ENCODE results near the gene RGMB.
A peak's percentile ranks its signal among the peaks of the same experiment; 100 is the strongest.
"Not testable (repeated sequence)": the region's sequence is repeated elsewhere in the genome, so short reads cannot be mapped to it uniquely, and the experiment has no call there.

RGMB gene, protein sequence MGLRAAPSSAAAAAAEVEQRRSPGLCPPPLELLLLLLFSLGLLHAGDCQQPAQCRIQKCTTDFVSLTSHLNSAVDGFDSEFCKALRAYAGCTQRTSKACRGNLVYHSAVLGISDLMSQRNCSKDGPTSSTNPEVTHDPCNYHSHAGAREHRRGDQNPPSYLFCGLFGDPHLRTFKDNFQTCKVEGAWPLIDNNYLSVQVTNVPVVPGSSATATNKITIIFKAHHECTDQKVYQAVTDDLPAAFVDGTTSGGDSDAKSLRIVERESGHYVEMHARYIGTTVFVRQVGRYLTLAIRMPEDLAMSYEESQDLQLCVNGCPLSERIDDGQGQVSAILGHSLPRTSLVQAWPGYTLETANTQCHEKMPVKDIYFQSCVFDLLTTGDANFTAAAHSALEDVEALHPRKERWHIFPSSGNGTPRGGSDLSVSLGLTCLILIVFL

DNA sequence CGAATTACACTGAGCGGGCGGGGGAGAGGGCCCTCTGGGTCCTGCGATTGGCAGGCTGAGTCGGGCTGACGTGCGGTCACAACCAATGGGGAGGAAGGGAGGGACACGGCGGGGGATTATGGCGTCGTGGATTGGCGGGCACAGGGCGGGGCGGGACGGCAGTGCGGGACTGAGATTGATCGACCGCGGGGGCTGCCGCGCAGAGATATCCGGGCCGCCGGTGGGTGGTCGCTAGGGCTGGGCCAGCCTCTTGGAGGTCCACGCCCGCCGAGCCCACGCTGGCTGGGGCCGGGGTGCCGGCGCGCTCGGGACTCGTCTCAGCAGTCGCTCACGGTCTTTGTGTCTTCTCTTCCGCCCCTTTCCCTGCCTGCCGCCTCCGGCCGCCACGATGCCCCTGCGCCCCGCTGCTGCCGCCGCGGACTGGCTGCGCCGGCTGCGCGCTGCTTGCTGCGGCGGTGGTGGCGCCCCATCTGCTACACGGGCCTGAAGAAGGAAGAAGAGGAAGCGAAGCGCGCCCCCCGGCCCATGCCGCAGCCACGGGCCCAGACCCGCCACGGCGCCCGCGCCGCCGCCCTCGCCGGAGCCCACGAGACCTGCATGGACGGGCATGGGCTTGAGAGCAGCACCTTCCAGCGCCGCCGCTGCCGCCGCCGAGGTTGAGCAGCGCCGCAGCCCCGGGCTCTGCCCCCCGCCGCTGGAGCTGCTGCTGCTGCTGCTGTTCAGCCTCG lies at the start of gene RGMB:
Gene RGMB, plus strand, starts transcription at position 200 of the 728 bp plus-strand sequence. Its CDS starts 408 bp downstream, at position 608.
- DNase-seq (ENCODE audit: low read depth, low spot score), result peak; percentile 84

- DNase-seq (ENCODE audit: low read depth, low spot score), result no peak
Measured at GRCh38 chr5:98726258-98726657, 47.2 kb upstream of the RGMB start.

DNA sequence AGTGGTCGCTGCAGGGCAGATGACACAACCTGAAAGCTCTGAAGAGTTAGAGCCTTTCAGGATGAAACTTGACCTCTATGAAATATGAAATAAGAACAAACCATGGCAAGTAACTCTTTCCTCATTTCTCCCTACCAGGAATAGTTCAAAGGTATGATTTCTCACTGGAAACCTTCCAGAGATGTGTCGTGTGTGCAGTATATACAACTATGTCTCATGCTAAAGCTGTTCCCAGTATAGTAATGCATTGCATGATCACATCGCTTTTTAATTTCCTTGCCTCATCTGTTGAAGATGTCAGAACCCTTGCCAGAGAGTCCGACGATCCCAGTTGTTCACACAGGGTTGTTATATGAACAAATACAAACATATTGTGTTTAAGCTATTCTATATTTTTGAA lies 45.8 kb upstream of the RGMB start:
- no peak for DNase-seq (ENCODE audit: low read depth, low spot score)

DNA sequence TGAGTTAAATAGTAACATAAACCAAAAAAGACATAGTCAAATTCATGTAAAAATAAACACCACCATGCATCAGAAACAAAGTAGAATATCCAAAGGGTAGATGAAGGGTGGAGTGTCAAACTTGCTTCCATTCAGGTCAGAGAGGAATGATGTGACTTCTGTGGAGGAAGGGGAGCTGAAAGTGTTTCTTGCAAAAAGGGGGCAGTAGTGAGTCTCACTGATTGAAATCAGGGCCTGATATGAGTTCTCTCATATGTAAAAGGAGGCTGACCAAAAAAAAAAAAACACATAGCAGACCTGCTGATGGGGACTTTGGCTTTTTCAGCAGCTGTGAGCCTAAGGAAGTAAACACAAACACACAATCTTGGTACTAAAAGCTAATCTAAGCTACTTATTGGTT lies 38.8 kb upstream of the RGMB start:
- no peak for DNase-seq (ENCODE audit: low read depth, low spot score)

DNA sequence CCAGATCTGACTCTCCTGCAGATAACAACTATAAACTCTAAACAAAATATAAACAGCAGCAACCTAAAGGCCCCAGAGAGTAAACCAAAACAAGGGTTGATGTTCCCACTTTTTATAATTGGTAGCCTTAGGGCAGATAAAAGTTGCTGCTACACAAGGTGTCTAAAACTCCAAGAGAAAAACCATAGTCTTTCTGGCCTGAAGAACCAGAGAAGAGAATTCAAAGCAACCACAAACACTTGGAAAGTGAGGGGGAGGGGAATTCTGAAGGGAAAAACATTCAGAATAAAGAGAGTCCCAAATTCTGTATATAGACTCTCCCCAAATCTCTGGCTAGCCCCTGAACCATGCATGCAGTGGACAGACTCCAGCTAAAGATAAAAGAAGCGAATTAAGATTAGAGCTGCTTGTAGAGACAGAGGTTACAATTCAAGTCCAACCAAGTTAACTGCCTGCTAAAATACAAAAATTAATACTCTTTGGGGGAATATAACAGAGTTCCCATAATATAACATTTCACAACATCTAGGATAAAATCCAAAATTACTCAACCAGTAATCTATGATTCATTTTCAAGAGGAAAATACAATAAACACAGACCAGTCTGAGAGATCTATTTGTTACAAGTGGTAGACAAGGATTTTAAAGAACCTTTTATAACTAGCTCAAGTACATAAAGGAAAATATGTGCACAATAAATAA lies 37.5 kb upstream of the RGMB start:
- DNase-seq (ENCODE audit: low read depth, low spot score), result no peak

DNA sequence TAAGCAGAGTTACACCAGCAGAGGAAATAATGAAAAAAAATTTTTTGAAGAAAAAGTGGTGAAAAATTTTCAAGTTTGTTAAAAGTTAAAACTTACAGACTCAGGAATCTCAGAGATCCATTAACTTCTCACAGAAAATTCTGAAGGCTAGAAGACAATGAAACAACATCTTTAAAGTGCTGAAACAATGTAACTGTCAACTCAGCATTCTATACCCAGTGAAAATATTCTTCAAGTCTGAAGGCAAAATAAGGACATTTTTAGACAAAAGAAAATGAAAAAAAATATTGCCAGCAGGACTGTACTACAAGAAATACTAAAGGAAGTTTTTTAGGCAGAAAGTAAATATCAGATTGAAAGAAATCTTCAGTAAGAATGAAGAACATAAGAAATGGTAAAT lies 36.7 kb upstream of the RGMB start:
- no peak for DNase-seq (ENCODE audit: low read depth, low spot score)

- not testable (repeated sequence) for DNase-seq (ENCODE audit: low read depth, low spot score)
Measured at GRCh38 chr5:98737441-98737840, 36.0 kb upstream of the RGMB start.

DNA sequence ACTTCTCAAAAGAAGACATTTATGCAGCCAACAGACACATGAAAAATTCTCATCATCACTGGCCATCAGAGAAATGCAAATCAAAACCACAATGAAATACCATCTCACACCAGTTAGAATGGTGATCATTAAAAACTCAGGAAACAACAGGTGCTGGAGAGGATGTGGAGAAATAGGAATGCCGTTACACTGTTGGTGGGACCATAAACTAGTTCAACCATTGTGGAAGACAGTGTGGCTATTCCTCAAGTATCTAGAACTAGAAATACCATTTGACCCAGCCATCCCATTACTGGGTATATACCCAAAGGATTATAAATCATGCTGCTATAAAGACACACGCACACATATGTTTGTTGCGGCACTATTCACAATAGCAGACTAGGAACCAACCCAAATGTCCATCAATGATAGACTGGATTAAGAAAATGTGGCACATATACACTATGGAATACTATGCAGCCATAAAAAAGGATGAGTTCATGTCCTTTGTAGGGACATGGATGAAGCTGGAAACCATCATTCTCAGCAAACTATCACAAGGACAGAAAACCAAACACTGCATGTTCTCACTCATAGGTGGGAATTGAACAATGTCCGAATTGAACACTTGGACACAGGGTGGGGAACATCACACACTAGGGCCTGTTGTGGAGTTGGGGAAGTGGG lies 34.8 kb upstream of the RGMB start:
- DNase-seq (ENCODE audit: low read depth, low spot score), result not testable (repeated sequence)

- no peak for DNase-seq (ENCODE audit: low read depth, low spot score)
Measured at GRCh38 chr5:98741926-98742325, 31.5 kb upstream of the RGMB start.

- no peak for DNase-seq (ENCODE audit: low read depth, low spot score)
Measured at GRCh38 chr5:98742396-98743073, 30.9 kb upstream of the RGMB start.

- not testable (repeated sequence) for DNase-seq (ENCODE audit: low read depth, low spot score)
Measured at GRCh38 chr5:98748259-98748658, 25.2 kb upstream of the RGMB start.

- DNase-seq (ENCODE audit: low read depth, low spot score), result no peak
Measured at GRCh38 chr5:98749046-98749445, 24.4 kb upstream of the RGMB start.

- DNase-seq (ENCODE audit: low read depth, low spot score), result no peak
Measured at GRCh38 chr5:98750693-98751092, 22.8 kb upstream of the RGMB start.

- DNase-seq (ENCODE audit: low read depth, low spot score), result not testable (repeated sequence)
Measured at GRCh38 chr5:98752331-98752730, 21.1 kb upstream of the RGMB start.

- DNase-seq (ENCODE audit: low read depth, low spot score), result not testable (repeated sequence)
Measured at GRCh38 chr5:98752801-98753200, 20.7 kb upstream of the RGMB start.

DNA sequence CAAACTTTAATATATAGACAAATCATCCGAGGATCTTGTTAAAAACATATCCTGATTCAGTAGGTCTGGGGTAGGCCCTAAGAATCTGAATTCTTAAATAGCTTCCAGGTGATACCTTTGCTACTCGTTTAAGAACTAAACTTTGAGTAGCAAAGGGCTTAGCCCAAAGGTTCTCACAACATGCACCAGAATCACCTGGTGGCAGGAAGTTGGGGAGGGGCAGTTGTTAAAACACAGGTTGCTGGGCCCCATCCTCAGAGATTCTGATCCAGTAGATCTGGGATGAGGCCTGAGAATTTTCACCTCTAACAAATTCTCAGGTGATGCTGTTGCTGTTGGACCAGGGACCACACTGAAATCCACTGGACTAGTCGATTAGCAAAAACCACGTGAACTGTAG lies 20.0 kb upstream of the RGMB start:
- no peak for DNase-seq (ENCODE audit: low read depth, low spot score)

DNA sequence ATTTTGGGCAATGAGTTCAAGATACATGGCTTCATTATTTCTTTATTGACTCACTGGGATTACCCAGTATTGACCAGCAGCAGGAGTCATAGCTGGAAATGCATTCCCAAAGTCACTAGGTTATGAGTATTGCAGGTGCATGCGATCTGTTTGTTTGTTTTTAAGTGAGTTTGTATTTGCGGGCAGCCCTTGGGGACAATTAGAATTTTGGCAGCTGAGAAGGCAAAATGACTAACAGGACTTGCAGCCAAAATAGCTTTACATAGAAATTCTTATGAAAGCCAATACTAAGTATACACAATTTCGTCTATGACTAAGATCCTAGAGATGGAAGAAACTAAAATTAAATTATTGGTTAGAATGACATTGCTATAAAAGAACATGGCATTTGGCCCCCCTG lies 18.1 kb upstream of the RGMB start:
- DNase-seq (ENCODE audit: low read depth, low spot score), result no peak

- DNase-seq (ENCODE audit: low read depth, low spot score), result no peak
Measured at GRCh38 chr5:98757978-98758377, 15.5 kb upstream of the RGMB start.

DNA sequence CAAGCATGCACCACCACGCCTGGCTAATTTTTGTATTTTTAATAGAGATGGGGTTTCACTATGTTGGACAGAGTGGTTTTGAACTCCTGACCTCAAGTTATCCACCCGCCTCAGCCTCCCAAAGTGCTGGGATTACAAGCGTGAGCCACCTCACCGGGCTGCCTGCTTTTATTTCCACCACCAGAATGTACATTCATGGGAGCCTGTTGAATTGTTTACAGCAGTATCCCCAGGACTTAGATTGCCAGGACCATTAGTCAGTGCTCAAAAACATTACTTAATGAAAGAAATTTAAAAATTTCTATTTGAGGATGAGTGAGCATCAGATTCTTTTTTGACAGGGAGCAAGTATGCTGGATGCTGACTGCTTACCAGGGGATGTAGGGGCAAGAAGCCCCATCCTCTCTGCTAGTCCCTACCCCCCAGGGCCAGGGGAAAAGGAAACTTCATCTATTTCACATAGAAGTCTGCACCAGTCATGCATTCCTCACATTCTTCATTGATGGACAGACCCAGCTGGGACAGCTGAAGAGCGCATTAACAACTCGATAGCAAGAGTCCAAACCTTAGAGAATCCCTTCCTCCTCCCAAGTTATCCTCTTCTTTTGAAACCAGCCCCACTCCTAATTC lies 10.3 kb upstream of the RGMB start:
- no peak for DNase-seq (ENCODE audit: low read depth, low spot score)

DNA sequence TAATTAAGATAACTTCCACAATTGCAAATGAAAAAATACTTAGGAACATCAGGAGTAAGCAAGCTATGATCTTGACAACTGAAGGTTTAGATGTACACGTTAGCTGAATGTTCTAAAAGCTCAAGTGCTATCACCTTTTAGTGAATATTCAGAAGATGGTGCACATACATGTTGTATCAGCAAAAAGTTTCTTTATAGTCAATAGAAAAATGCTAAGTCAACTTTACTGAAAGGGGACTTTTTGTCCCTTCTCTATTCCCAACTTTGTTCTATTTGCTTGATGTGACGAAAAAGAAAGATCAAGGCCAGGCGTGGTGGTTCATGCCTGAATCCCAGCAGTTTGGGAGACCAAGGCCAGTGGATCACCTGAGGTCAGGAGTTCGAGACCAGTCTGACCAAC lies 7.6 kb upstream of the RGMB start:
- DNase-seq (ENCODE audit: low read depth, low spot score), result no peak

DNA sequence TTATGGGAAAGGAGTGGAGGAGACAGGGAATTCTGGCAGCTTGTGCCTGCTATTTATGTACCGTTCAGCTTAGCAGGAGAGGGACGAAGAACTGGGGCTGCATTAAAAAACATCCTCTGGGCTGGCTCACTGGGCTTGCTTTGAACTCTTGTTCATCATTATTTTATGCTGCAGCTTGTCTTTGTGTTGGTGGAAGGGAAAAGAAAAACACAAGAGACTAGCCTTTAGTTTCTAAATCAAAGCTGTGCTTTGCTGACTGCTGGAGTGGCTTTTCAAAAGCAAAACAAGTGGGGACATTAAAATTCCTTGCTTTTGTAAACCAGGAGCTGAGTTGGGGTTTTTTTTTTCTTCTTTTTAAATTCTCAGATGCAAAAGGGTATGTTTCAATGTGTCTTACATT lies 5.9 kb upstream of the RGMB start:
- DNase-seq (ENCODE audit: low read depth, low spot score), result no peak
